DMS53 treated with DMSO at 0.1 percent for 48 hours (cell line): ENCODE measurements around the gene PLEKHJ1.
"Not testable (repeated sequence)": the region's sequence is repeated elsewhere in the genome, so short reads cannot be mapped to it uniquely, and the experiment has no call there.

Source experiments
- DNase-seq: peaks from one replicate; lab custom pipeline; 2025; ENCODE audit not compliant: unreplicated experiment; lab: John Stamatoyannopoulos, UW

Gene PLEKHJ1, protein sequence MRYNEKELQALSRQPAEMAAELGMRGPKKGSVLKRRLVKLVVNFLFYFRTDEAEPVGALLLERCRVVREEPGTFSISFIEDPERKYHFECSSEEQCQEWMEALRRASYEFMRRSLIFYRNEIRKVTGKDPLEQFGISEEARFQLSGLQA

DNA sequence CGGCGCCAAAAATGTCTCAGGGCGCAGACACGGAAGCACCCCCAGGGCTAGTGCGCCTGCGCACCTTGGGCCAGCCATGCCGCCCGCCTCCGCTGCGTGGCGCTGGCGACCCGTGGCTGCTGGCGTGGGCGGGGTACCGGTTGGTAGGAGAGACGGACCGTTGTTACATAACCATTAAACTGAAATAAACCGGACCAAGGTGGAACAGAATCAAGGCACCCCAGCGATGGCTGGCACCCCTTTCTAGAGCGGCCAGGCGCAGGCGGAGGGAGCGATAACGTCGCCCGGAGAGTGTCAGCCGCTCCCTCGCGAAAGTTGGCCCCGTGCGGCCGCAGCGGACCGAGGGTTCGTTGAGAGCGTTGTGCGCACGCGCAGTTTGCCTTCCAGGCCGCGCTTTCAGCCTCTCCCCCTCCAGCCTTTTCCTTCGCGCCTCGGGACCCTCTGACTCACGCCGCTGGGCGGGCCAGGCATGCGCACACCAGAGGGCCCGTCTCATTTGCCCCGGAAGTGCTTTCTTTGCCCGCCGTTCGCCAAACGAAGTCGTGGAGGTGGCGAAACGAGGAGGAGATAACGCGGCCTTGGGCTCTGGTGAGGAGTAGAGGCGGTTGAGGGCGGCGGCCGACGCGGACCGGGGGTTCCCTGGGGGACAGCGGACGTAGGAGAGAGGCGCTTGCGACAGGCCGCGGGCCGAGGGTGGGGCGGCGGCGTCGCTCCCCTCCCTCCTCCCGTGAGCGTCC, at the start of gene PLEKHJ1, which contains the start of gene SF3A2:
Gene PLEKHJ1, minus strand, starts transcription at position 16 of the 737 bp plus-strand sequence. CDS start 81 bp downstream, outside the sequence.
Gene SF3A2, plus strand, starts transcription at position 511 of the 737 bp plus-strand sequence. CDS start 6,595 bp downstream, outside the sequence.
- peak; percentile 86 for DNase-seq

DNA sequence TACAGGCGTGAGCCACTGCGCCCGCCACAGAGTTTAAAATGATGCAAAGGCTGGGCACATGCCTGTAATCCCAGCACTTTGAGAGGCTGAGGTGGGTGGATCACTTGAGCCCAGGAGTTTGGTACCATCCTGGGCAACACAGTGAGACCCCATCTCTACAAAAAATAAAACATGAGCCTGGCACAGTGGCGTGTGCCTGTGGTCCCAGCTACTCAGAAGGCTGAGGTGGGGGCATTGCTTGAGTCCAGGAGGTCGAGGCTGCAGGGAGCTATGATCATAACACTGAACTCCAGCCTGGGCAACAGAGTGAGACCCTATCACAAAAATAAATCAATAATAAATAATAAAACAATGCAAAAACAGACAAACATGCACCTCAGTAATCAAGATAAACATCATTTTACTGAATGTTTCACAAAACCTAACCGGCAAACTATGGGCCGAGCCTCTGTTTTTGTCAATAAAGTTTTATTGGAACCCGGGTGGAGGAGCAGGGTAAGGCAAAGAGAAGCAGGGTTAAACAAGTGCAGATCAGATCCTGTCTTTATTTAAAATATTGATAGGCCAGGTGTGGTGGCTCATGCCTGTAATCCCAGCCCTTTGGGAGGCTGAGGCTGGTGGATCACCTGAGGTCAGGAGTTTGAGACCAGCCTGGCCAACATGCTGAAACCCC, 47.8 kb upstream of the PLEKHJ1 start:
- no peak for DNase-seq

DNA sequence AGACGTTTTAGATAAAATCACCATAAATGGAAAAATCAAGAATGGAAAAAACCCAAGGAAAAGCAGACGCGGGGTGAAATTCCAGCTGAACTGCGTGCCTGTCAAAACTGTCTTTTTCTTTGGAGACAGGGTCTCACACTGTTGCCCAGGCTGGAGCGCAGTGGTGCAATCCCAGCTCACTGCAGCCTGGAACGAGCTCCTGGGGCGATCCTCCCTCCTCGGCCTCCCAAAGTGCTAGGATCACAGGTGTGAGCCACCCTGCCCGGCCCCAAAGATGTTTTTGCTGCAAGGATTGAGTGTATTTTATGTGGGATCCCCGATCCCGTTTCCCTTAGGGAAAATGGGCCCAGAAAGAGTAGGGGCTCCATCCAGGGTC, 46.7 kb upstream of the PLEKHJ1 start:
- no peak for DNase-seq

DNA sequence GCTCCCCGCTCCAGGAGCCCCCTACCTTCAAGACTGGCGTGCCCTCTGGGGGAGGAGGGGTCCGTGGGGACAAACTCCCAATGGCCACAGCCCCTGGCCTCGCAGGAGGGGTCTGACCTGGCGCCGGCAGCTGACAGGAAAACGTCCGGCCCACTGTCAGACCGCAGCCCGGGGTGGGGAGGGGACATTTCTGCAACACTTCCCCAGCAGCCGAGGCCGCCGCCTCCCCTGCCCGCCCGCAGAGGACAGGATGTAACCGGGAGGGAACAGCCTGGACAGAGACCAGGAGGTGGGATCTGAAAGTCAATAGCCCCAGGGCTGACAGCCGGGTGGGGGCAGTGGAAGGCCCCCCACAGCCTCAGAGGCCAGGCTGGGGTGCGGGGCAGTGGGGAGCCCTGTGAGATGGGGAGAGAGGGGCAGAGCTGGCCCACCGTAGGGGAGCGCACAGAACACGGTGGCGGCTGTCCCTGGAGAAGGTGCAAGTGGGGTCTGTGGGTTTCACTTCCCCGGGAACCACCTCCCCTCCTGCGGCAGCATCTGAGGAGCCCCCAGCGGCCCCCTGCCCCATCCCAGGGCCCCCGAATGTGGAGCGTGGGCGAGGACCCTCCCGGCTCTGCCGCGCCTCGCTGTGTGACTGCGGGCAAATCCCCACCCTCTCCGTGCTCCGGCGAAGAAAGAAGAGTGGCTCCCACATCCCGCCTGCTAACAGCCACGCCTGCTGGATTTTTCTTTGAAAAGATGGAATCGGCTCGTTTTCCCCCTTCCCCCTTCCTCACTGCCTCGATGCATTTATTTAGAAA, 46.1 kb upstream of the PLEKHJ1 start, which contains the start of gene PEAK3:
Gene PEAK3, minus strand, starts transcription at position 114 of the 800 bp plus-strand sequence. CDS start 1,244 bp downstream, outside the sequence.
- DNase-seq, result no peak

DNA sequence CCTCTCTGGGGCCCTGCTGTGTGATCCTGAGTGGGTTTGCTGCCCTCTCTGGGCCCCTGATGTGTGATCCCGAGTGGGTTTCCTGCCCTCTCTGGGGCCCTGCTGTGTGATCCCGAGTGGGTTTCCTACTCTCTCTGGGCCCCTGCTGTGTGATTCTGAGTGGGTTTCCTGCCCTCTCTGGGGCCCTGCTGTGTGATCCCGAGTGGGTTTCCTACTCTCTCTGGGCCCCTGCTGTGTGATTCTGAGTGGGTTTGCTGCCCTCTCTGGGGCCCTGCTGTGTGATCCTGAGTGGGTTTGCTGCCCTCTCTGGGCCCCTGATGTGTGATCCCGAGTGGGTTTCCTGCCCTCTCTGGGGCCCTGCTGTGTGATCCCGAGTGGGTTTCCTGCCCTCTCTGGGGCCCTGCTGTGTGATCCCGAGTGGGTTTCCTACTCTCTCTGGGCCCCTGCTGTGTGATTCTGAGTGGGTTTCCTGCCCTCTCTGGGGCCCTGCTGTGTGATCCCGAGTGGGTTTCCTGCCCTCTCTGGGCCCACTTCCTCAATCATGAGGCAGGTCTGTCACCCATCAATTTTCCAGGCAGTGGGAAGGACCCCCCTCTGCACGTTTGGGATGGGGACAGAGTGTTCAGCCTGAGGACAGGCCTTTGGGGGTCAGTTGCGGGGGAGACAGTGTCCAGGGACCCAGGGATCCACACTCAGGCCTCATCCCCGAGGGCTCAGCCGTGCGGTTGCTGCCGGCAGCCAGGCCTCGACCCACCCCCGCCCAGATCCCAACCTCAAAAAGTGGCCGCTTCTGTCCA, 45.3 kb upstream of the PLEKHJ1 start:
- not testable (repeated sequence) for DNase-seq

DNA sequence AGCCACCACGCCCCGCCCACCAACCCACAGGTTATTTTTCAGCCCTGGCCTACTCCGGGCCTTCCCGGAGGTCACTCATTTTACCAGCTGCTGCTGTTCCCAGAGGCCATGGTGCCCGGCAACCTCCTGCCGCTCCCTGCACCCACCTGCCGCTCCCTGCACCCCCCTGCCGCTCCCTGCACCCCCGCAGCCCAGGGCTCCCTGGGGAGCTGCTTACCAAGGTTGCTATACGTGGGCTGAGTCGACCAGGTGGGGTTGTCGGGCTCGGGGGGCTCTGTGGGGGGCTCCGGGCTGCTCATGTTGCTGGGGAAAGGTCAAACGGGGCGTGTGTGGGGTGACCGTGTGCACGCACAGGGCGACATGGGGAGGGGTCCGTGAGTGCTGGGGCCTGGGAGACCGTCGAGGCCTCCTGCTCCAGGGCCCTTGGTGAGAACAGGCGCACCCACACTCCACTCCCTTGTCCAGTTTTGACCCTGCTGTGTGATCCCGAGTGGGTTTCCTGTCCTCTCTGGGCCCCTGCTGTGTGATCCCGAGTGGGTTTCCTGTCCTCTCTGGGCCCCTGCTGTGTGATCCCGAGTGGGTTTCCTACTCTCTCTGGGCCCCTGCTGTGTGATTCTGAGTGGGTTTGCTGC, 44.6 kb upstream of the PLEKHJ1 start:
- no peak for DNase-seq

DNA sequence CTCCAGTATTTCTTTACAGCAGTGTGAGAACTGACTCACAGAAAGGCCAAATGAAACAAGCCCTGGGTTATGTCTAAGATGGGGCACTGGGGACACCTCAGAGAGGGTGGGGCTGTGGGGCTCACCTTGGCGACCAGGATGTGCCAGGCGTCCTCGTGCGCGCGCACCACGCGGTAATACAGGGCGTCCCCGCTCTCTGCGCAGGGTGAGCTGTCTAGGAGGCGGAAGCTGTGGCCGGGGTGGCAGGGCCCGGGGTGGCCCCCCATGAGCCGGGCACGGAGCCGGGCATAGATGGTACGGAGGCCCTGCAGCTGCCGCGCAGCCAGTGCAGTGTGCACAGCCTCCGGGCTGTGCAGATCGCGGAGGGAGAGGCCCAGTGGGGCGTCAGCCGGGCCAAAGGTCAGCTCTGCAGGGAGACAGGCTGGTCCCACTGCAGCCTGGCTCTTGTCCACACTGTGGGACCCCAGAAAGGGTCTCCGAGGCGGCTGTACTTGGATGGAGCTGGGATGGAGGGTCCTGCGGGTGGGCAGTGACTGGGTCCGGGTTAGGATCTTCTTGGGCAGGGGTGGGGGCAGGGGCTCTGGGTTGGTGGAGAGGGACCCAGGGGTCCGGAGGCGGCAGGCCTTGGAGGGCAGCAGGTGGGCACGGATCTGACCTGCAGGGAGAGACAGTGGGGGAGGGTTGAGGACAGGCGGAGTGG, 42.5 kb upstream of the PLEKHJ1 start:
- DNase-seq, result no peak

DNA sequence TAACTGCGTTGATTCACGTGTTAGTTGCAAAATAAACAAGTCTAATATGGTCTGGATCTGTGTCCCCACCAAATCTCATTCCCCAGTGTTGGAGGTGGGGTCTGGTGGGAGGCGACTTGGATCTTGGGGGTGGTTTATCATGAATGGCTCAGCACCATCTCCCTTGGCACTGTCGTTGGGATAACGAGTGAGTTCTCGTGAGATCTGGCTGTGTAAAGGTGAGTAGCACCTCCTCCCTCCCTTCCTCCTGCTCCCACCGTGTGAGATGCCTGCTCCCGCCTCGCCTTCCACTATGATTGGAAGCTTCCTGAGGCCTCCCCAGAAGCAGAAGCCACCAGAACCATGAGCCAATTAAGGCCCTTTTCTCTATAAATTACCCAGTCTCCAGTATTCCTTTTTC, 41.0 kb upstream of the PLEKHJ1 start:
- DNase-seq, result no peak

DNA sequence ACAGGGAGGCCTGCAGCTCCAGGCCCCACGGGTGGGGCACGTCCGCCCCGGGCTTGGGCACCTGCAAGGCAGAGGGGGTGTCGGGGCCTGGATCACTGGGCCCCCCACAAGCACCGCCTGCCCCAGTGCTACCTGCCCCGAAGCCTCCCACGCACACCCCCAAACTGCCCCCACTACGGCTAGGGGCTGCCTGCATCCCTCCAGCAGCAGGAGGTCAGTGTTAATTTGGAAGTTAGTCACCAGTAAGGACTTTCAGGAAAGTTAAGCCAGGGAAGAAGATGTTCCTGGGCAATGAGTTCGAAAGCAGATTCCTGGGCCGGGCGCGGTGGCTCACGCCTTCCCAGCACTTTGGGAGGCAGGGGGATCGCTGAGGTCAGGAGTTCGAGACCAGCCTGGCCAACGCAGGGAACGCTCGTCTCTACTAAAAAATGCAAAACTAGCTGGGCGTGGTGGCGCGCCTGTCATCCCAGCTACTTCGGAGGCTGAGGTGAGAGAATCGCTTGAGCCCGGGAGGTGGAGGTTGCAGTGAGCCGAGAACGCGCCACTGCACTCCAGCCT, 40.4 kb upstream of the PLEKHJ1 start:
- no peak for DNase-seq

DNA sequence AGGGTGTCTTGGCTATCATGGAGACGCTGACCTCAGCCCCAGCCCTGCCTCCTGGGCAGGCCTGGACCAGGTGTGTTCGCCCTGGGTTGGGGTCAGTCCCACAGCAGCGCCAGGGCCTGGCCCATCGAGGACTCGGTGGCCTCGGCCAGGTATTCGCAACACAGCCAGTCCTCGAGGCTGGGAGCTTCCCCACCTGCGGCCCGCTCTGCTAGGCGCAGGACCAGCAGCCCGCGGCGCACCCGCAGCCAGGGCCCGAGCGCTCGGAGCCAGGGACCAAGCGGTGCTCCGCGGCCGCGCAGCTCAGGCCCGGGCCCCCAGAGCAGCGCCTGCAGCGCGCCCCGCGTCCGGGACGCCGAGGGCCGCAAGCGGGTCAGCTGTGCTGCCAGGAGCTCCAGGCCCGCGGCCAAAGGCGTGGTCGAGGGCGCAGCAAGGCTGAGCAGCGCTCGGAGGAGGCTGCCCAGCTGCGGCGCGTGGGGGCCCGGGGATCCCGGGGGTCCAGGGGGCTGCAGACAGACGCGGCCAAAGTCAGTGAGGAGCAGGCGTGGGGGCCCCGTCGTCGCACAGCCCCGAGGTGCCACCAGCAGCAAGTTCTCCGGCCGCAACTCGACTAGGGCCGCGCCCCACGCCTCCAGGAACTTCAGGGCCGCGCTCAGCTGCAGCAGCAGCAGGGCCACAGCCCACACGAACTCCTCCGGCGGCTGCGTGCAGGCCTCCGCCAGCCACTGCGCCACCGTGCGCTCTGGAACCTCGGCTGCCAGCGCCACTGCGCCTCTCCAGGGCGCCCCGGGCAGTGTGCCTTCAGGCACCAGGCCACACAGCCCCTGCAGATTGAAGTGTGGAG, 39.7 kb upstream of the PLEKHJ1 start:
- no peak for DNase-seq

DNA sequence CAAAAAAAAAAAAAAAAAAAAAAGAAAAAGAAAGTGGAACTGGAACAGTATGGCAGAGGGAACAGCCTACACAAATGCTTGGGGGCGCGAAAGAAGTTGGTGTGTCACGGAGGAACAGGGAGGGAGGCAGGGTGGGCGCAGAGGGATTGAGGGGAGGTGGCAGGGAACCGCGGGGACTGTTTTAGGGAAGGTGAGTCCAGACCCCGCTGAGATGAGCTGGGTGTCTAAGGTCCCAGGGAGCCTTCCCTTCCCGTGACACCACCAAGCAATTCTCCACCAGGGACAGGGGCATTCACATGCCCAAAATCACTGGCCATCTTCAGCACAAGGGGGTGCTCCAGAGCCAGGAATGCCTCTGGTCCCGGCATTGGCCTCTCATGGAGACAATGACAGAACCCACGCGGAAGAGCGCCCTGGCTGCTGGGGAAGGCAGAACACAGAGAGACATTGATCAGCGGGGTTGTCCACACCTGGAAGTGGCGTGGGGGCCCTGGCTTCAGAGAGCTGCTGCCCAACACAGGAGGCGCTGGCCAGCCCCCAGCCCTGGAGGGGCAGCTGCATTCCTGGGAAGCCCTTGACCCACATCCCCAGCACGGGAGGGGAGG, 38.9 kb upstream of the PLEKHJ1 start:
- peak; percentile 22 for DNase-seq

DNA sequence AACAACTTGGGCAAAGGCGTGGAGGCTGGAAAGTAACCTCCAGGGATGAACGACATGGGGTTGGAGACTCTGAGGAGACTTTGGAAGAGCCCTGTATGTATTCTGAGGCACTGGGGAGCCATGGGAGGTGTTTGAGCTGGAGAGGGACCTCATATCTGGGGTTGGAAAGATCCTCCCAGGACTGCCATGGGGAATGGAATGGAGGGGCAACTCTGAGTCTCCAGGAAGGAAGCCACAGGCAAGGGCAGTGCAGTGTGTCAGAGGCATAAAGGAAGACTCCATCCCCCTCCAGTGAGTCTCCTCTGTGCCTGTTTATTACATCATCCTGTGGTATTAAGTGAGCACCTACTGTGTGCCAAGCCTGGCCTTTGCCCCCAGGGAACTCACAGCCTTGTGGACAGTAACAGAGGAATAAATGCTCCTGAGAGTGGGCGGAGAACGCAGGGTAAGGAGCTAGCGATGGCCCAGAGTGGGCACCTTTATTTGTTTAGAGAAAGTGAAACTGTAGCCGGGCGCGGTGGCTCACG, 38.1 kb upstream of the PLEKHJ1 start:
- no peak for DNase-seq

DNA sequence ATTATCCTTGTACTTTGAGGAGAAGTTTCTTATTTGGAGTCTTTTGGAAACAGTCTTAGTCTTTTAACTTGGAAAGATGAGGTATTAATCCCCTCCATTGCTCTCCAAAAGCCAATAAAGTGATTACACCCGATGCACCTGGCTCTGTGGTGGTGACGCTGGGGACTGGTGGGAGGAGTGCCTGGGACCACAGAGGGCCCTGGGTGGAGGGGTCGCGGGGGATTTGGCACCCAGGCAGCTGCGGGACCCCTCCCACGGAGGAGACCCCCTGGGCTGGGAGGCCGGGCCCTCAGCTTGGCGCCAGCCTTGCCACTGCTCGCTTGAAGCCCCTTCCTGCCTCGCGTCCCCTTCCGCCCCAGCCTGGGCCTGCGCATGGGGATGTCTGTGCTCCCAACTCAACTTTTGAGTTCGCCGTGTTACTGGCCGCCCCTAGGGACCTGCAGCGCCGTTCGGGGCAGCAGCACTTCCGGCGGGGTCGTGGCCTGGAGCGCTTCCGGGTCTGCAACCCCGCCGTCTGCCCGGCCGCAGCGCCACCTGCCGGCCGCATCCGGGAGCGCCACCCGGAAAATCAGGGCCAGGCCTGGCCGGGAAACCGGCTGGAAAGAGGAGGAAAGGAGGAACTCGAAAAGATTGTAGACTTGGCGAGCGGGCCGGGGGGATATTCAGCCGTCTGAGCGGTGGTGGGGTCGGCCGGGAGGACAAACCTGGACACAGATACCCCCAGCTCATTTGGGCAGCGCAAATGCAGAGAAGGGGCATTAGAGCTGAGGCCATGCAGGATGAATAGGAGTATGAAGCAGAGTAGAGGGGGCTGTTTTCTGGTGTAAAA, 37.4 kb upstream of the PLEKHJ1 start:
- no peak for DNase-seq

DNA sequence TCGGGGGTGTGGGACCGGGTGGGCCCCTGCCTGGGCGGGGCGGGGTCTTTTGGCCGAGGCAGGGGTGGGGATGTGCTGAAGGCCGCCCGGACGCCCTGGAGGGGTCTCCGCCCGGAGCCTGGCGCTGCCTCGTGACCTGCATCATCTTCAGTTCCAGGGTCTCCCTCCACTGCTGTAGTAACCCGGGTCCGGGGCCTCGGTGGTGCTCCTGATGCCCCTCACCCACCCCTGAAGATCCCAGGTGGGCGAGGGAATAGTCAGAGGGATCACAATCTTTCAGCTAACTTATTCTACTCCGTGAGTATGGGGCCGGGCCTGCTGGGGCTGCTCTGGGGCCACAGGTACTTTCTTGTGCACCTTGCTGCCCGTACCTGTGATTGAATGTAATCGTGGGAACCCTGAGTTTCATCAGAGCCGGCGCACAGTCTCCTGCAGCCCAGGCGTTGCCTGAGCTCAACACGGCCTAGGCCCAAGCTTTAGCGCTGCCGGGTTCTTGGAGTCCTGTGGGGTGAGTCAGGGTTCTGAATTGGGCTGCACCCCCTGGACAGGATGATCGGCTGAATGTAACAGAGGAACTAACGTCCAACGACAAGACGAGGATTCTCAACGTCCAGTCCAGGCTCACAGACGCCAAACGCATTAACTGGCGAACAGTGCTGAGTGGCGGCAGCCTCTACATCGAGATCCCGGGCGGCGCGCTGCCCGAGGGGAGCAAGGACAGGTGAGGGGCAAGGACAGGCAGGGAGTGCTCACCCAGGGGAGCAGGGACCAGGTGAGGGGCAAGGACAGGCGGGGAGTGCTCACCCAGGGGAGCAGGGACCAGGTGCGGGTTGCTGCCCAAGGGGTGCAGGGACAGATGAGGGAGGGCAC, 35.3 kb upstream of the PLEKHJ1 start:
- no peak for DNase-seq

DNA sequence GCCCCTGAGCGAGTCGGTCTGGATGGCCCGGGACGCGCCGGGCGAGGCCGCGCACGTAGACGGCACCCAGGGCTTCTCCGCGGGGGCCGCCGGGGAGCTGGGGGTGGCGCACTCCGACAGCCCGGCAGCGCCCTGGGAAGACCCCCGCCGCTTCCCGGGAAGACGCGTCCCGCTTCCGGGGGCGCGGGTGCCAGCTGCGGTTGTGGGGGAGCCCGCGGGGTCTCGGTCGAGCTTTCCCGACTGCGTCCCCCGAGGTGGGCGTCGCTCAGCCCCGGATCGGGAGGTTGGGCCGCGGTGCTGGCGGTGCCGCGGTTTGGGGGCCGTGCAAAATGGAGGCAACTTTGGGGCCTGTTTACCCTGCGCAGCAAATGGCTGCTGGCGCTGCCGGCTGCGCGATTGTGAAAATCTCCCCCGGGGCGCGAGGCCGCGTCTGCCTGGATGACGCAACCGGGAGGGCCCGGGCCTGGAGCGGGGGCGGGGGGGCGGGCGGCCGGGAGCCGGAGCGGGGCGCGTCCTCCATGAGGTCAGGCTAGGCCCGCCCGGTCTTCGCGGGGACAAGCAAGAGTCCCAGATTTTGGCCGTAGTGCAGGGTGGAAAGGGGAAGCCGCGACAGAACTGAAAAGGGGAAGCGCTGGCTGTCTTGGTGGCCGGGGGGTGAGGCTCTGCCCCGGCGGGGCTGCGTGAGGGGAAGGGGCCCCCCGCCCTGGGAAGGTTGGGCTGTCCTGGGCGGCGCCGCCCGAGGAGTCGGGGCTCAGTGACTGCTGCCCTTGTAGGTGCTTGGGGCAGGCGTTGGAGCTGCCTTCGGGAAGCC, 34.5 kb upstream of the PLEKHJ1 start:
- no peak for DNase-seq
